Thyroid gland (tissue), 4 donors: Measurements from ENCODE around the gene ZNF358.

Experiments
- CTCF ChIP-seq, 6 experiments: fragments of 200-600 bp in 3 of 6; fragments of 450-650 bp in 3 of 6; sonication (generic) in 3 of 6; IDR thresholded peaks; one replicate each; pipeline ENCODE4 v1.5.1; 2016 to 2019; ENCODE audit warnings: antibody characterized with exemption in 6 of 6, mild to moderate bottlenecking in 2 of 6, inconsistent platforms in 1 of 6, moderate library complexity in 1 of 6
- POLR2A ChIP-seq, 2 donors: fragments of 450-650 bp; IDR thresholded peaks; one replicate each; pipeline ENCODE4 v1.6.1; 2017; ENCODE audit warnings: antibody characterized with exemption in 2 of 2, mild to moderate bottlenecking in 2 of 2, moderate library complexity in 1 of 2

- TF ChIP-seq CTCF (IDR thresholded peaks at IDR 0.05) (no peak), POLR2A (IDR thresholded peaks at IDR 0.05) (no peak)
These were observed 6.3 kb upstream of the ZNF358 start for GRCh38 chr19:7509625-7510024.
